T-helper 17 cell (primary cell): ENCODE results near the gene SHC3. TPM values are rescaled to one million over a fixed set of nuclear protein-coding genes. Genes with fewer than 3 reads are reported as not detected.

Experiments used
- ATAC-seq: fragments of 150-1000 bp; cut with Tn5 transposase; 2 replicates; pipeline ENCODE4 v1.10.0; 2021; ENCODE audit warnings: mild to moderate bottlenecking, moderate library complexity
- DNase-seq, 3 donors: peaks; one replicate each; pipeline versions ENCODE4 v3.0.0 to v3.0.0-alpha.2; 2020 to 2021
- H3K9me3 ChIP-seq: one replicate; pipeline ENCODE4 v1.7.0; 2013; ENCODE audit warnings: low read length, mild to moderate bottlenecking; ENCODE audit not compliant: control insufficient read depth, poor library complexity, severe bottlenecking
- H3K27ac Mint-ChIP-seq: one replicate; pipeline ENCODE4 v1.8.0; 2022; ENCODE audit warnings: mild to moderate bottlenecking, moderate library complexity, mixed read lengths
- H3K27me3 Mint-ChIP-seq: one replicate; pipeline ENCODE4 v1.8.0; 2022; ENCODE audit warnings: mixed read lengths
- H3K36me3 Mint-ChIP-seq: one replicate; pipeline ENCODE4 v1.8.0; 2022; ENCODE audit warnings: low read depth, mixed read lengths
- H3K4me1 Mint-ChIP-seq: one replicate; pipeline ENCODE4 v1.8.0; 2022; ENCODE audit warnings: mild to moderate bottlenecking, mixed read lengths
- H3K4me3 Mint-ChIP-seq: one replicate; pipeline ENCODE4 v1.8.0; 2022; ENCODE audit warnings: mild to moderate bottlenecking, moderate library complexity, mixed read lengths
- total RNA-seq, 4 donors: library from RNA in 2 of 4; stranded (reverse) in 2 of 4; gene quantifications; one replicate each; pipeline ENCODE4 v1.2.3 and lab custom pipeline; 2022 to 2026

SHC3 gene
- total RNA-seq, 2 donors from 2014 or later, result not detected

GRCh38 chr9:89011683-89012082 is 166.9 kb downstream of the SHC3 start:
- ATAC-seq, result no peak
- H3K4me3 Mint-ChIP-seq, result no peak overlapping the region
- no peak overlapping the region for H3K27ac Mint-ChIP-seq
- no peaks in the 10 kb centered on the region for H3K9me3 ChIP-seq
- H3K27me3 Mint-ChIP-seq, result peaks cover 58% of the 10 kb centered on the region
- H3K4me1 Mint-ChIP-seq, result peaks cover 3% of the 10 kb centered on the region
- no peaks in the 10 kb centered on the region for H3K36me3 Mint-ChIP-seq
- no peak for DNase-seq

GRCh38 chr9:89010526-89011111 is 168.0 kb downstream of the SHC3 start:
- no peaks in the 10 kb centered on the region for H3K9me3 ChIP-seq
- H3K27ac Mint-ChIP-seq, result no peak overlapping the region
- peaks cover 3% of the 10 kb centered on the region for H3K4me1 Mint-ChIP-seq
- H3K27me3 Mint-ChIP-seq, result peaks cover 59% of the 10 kb centered on the region
- DNase-seq (no peak), ATAC-seq (no peak)
- no peak overlapping the region for H3K4me3 Mint-ChIP-seq
- no peaks in the 10 kb centered on the region for H3K36me3 Mint-ChIP-seq

- H3K4me1 Mint-ChIP-seq, result peaks cover 3% of the 10 kb centered on the region
- H3K27ac Mint-ChIP-seq, result no peak overlapping the region
- H3K4me3 Mint-ChIP-seq, result no peak overlapping the region
- H3K9me3 ChIP-seq, result no peaks in the 10 kb centered on the region
- DNase-seq (no peak), ATAC-seq (no peak)
- H3K27me3 Mint-ChIP-seq, result peaks cover 55% of the 10 kb centered on the region
- H3K36me3 Mint-ChIP-seq, result no peaks in the 10 kb centered on the region
Measured at GRCh38 chr9:89010056-89010455, 168.6 kb downstream of the SHC3 start.

- DNase-seq (no peak), ATAC-seq (no peak)
- peaks cover 50% of the 10 kb centered on the region for H3K27me3 Mint-ChIP-seq
- H3K27ac Mint-ChIP-seq, result no peak overlapping the region
- H3K4me3 Mint-ChIP-seq, result no peak overlapping the region
- no peaks in the 10 kb centered on the region for H3K36me3 Mint-ChIP-seq
- no peaks in the 10 kb centered on the region for H3K9me3 ChIP-seq
- H3K4me1 Mint-ChIP-seq, result peaks cover 3% of the 10 kb centered on the region
Measured at GRCh38 chr9:89009546-89009840, 169.1 kb downstream of the SHC3 start.

GRCh38 chr9:89008744-89009545 is 169.7 kb downstream of the SHC3 start:
- DNase-seq (no peak), ATAC-seq (no peak)
- no peaks in the 10 kb centered on the region for H3K36me3 Mint-ChIP-seq
- H3K4me1 Mint-ChIP-seq, result peaks cover 3% of the 10 kb centered on the region
- no peak overlapping the region for H3K4me3 Mint-ChIP-seq
- no peak overlapping the region for H3K27ac Mint-ChIP-seq
- no peaks in the 10 kb centered on the region for H3K9me3 ChIP-seq
- peaks cover 47% of the 10 kb centered on the region for H3K27me3 Mint-ChIP-seq

GRCh38 chr9:89008055-89008743 is 170.4 kb downstream of the SHC3 start:
- no peaks in the 10 kb centered on the region for H3K9me3 ChIP-seq
- H3K4me3 Mint-ChIP-seq, result no peak overlapping the region
- H3K27me3 Mint-ChIP-seq, result peaks cover 48% of the 10 kb centered on the region
- no peaks in the 10 kb centered on the region for H3K36me3 Mint-ChIP-seq
- DNase-seq, result no peak
- no peak for ATAC-seq
- H3K4me1 Mint-ChIP-seq, result peaks cover 3% of the 10 kb centered on the region
- no peak overlapping the region for H3K27ac Mint-ChIP-seq

GRCh38 chr9:89006996-89007967 is 171.3 kb downstream of the SHC3 start:
- no peak overlapping the region for H3K27ac Mint-ChIP-seq
- H3K4me3 Mint-ChIP-seq, result no peak overlapping the region
- no peaks in the 10 kb centered on the region for H3K36me3 Mint-ChIP-seq
- DNase-seq (no peak), ATAC-seq (no peak)
- H3K4me1 Mint-ChIP-seq, result peaks cover 3% of the 10 kb centered on the region
- H3K9me3 ChIP-seq, result no peaks in the 10 kb centered on the region
- peaks cover 50% of the 10 kb centered on the region for H3K27me3 Mint-ChIP-seq

- Mint-ChIP-seq H3K4me1 (peaks cover 3% of the 10 kb centered on the region), H3K36me3 (peaks cover 2% of the 10 kb centered on the region), H3K4me3 (no peak overlapping the region), H3K27ac (no peak overlapping the region), H3K27me3 (peaks cover 51% of the 10 kb centered on the region)
- no peaks in the 10 kb centered on the region for H3K9me3 ChIP-seq
- ATAC-seq (no peak), DNase-seq (no peak)
Measured at GRCh38 chr9:89006267-89006666, 172.4 kb downstream of the SHC3 start.

GRCh38 chr9:89005323-89005722 is 173.3 kb downstream of the SHC3 start:
- ATAC-seq (no peak), DNase-seq (no peak)
- H3K27me3 Mint-ChIP-seq, result peaks cover 55% of the 10 kb centered on the region
- no peak overlapping the region for H3K27ac Mint-ChIP-seq
- no peaks in the 10 kb centered on the region for H3K9me3 ChIP-seq
- peaks cover 6% of the 10 kb centered on the region for H3K4me1 Mint-ChIP-seq
- H3K36me3 Mint-ChIP-seq, result peaks cover 2% of the 10 kb centered on the region
- H3K4me3 Mint-ChIP-seq, result no peak overlapping the region

- DNase-seq, result no peak
- H3K36me3 Mint-ChIP-seq, result peaks cover 2% of the 10 kb centered on the region
- H3K4me3 Mint-ChIP-seq, result no peak overlapping the region
- peaks cover 50% of the 10 kb centered on the region for H3K27me3 Mint-ChIP-seq
- H3K9me3 ChIP-seq, result no peaks in the 10 kb centered on the region
- H3K4me1 Mint-ChIP-seq, result peaks cover 4% of the 10 kb centered on the region
- no peak for ATAC-seq
- H3K27ac Mint-ChIP-seq, result no peak overlapping the region
Measured at GRCh38 chr9:89002987-89003386, 175.6 kb downstream of the SHC3 start.

GRCh38 chr9:89001917-89002540 is 176.6 kb downstream of the SHC3 start:
- no peak overlapping the region for H3K4me3 Mint-ChIP-seq
- no peaks in the 10 kb centered on the region for H3K9me3 ChIP-seq
- peaks cover 2% of the 10 kb centered on the region for H3K36me3 Mint-ChIP-seq
- H3K4me1 Mint-ChIP-seq, result peaks cover 4% of the 10 kb centered on the region
- DNase-seq (no peak), ATAC-seq (no peak)
- H3K27ac Mint-ChIP-seq, result no peak overlapping the region
- peaks cover 45% of the 10 kb centered on the region for H3K27me3 Mint-ChIP-seq

GRCh38 chr9:89000973-89001916 is 177.4 kb downstream of the SHC3 start:
- H3K36me3 Mint-ChIP-seq, result peaks cover 2% of the 10 kb centered on the region

More at GRCh38 chr9:89000973-89001916, 177.4 kb downstream of the SHC3 start:
- H3K27ac Mint-ChIP-seq, result no peak overlapping the region
- DNase-seq (peak; percentile 27 to 60 (median 36)), ATAC-seq (peak; percentile 54)
- peaks cover 4% of the 10 kb centered on the region for H3K4me1 Mint-ChIP-seq
- H3K27me3 Mint-ChIP-seq, result peaks cover 44% of the 10 kb centered on the region
- no peaks in the 10 kb centered on the region for H3K9me3 ChIP-seq
- H3K4me3 Mint-ChIP-seq, result no peak overlapping the region
